HT-29 (cell line): ENCODE measurements around the gene TMEM232. TPM values are rescaled to one million over a fixed set of nuclear protein-coding genes. Genes with fewer than 3 reads are reported as not detected.
A peak's percentile ranks its signal among the peaks of the same experiment; 100 is the strongest.
"Not testable (repeated sequence)": the region's sequence is repeated elsewhere in the genome, so short reads cannot be mapped to it uniquely, and the experiment has no call there.

ENCODE experiments used
- DNase-seq: peaks from one replicate; pipeline ENCODE4 v3.0.0-alpha.2; 2015; ENCODE audit warnings: low spot score
- total RNA-seq: library from RNA; depleted of rRNA; stranded (reverse); fragments of >200 nt; shearing (Covaris generic); gene quantifications from 2 replicates; pipeline ENCODE4 v1.2.3, GENCODE V29; 2014; rRNA removed

TMEM232 gene
- total RNA-seq = 0.10 and 0.94 TPM in 2 replicates

GRCh38 chr5:110726249-110727024, at the start of gene TMEM232:
Gene TMEM232 (minus strand): TSS chr5:110726671. CDS start chr5:110667352, 59,319 bp downstream.
- DNase-seq = peak; percentile 88

- no peak for DNase-seq
These were observed 43.8 kb upstream of the TMEM232 start for GRCh38 chr5:110770286-110770685.

GRCh38 chr5:110769000-110769681, 42.7 kb upstream of the TMEM232 start:
- DNase-seq = no peak

DNA sequence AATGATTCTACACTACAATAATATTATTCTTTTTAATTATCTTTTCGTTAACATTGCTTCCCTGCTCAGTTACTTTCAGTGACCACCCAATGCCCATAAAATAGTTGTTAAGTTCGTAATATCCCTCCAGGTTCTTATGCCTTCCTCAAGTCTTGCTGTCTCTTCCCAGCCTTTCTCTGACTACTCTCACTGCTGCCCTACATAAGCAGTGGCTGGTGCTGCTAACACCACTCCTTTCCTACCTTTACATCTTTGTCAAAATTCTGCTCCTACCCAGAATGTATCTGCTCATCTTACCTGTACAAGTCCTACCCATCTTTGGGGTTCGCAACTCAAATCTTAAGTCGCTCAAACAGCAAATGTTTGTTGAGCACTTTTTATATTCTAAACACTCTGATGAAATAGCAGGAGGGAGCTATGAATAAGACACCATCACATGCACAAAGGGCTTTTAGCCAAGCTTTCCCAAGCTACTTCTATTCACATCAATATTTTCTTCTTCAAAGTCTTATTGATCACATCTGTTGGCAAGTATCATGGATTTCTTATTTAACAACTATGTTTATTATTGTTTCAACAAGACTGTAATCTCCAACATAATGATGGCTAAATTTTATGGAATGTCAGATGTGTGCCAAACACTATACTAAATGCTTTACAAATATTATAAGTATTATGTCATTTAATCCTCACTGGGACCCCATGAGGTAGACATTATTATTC, 41.8 kb upstream of the TMEM232 start:
- no peak for DNase-seq

GRCh38 chr5:110760158-110760557, 33.7 kb upstream of the TMEM232 start:
- DNase-seq = no peak

DNA sequence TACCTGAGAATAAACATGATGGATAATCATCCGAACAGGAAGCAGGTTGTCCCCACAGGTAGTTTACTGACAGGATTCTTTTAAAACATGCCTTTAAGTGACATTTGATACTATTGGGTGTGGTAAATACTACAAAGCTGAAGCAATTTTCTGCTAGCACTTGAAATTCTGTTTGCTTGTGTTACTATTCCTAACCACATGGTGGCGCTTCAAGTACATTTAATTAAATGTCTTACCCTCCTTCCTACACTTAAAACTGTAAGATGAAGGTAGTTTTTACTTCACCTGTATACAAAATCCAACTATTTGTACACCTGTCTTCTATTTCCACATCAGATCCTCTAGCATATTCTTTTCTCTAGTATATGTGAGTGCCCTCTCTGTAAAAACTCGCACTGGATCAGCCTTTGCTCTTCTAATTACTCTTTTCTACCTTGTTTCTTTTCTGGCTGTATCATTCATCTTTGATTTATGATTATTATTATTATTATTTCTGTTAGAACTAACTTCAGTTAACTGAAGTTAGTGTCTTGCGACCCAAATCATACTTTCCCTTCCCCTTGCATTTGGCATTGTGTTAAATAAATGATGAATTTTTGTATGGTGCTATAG, 30.8 kb upstream of the TMEM232 start:
- DNase-seq = peak; percentile 79

- no peak for DNase-seq
These were observed 27.7 kb upstream of the TMEM232 start for GRCh38 chr5:110754181-110754580.

DNA sequence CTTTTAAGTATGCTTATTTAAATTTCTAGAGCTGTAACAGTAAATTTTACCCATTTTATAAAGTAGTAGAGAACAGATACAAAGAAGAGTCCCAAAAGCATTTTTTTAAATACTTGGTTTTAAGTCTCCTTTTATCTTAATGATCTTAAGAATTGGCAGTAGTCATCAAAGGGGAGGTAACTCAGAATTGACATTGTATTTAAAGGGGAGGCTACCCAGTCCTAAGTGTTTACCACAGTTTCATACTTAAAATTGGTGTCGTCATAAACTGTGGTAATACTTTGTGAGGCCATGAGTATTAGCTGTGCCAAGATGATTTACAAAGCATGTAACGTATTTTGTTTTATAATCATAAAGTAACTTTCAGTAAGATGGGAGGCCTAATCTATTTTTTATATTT, 27.1 kb upstream of the TMEM232 start:
- DNase-seq = no peak

DNA sequence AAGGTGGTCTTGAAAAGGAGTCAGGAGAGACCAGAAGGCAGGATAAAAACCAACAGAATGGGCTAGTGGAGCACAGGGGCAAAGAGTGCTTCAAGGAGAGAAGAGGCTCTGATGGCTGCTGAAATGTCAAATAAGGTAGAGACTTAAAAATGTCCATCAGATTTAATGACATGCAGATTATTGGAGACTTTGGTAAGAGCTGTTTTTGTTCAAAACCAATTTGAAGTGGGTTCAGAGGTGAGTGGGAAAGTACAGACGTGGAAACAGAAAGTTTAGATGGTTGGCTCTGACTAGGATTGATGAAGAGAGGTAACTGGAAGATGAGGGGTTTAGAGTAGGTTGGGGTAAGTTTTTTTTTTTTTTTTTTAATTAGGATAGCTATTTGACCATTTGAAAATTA, 26.5 kb upstream of the TMEM232 start:
- DNase-seq = no peak

DNA sequence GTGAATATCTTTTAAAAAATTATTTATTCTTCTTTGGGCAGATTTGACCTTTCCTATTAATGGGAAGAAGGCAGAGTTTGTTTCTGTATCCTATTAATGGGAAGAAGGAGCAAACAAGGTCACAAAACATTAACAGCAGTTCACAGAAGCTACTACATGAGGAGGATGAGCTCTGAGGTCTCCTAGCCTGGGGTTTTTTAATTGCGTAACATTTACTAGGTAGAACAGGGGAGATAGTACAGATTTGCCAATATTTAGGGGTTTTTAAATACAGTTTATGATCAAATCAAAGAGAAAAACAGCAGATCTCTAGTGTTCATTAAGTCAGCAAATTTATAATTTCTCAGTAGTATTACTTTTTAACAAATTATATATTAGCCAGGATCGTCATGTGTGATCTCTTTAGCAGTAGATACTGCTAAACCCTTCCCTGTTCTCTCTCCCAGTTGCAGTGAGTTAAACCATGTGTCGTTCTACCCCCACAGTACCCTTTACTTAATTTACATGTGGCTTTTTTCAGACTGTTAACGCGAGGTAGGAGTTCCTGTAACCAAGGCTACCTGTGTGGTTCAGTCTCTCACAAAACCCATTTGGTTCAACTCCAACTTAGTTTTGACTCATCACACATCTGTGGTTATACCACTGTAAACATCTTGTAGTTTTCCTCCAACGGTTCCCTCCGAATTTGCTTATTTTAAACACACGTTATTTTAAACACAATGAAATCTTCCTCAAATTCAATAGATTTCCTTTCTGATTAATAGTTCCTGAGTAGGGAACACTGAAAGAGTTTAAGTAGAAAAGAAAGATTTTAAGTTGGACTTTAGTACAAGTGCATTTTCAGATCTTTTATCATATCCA, 25.7 kb upstream of the TMEM232 start:
- no peak for DNase-seq

DNA sequence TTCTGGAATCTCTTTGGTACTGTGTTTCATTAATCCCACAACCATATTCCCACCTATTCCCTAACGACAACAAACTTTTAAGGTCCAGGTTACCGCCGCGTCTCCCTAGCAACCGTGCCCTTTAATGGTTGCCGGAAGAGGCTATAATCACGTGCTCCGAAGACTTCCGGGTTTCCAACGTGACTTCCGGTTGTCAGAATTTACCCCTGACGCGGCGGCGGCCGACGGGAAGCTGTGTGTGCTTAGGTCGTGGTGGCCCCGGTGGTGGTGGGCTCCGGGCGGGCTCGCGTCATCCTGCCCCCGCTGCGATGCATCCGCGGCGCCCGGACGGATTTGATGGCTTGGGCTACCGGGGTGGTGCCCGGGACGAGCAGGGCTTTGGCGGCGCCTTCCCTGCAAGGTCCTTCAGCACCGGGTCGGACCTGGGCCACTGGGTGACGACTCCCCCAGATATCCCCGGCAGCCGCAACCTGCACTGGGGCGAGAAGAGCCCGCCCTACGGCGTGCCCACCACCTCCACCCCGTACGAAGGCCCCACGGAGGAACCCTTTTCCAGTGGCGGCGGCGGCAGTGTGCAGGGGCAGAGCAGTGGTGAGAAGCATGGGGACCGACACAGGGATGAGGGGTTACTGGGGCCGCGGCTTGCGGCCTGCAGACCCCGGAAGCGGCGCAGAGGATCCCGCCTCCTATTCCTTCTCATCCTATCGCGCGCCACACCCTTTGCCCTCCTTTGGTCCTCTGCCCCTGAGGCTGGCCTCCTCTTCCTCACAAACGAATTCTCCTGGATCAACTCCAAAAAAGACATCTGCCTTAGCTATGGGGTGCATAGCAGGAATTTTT, 12.6 kb upstream of the TMEM232 start, which contains the start of gene SLC25A46:
TSS of gene SLC25A46 (plus strand) at position 196 of the 840 bp plus-strand sequence. CDS start at position 309, 113 bp downstream.
- peak; percentile 88 for DNase-seq

DNA sequence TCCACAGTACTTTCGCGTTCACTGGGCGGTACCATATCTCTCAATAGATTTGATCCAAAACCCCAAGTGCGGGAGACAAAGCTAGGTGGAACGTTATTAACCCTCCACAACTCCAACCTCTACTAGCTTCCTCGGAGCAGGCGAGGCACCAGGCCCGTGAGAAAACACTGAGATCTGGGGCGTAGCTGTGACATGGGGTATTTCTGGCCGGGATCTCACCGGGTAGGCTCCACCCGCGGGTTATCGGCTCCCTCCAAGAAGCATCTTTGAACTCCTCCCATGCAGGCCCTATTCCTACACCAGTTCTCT, 12.0 kb upstream of the TMEM232 start:
- DNase-seq = no peak

GRCh38 chr5:110736753-110737152, 10.3 kb upstream of the TMEM232 start:
- peak; percentile 37 for DNase-seq

DNA sequence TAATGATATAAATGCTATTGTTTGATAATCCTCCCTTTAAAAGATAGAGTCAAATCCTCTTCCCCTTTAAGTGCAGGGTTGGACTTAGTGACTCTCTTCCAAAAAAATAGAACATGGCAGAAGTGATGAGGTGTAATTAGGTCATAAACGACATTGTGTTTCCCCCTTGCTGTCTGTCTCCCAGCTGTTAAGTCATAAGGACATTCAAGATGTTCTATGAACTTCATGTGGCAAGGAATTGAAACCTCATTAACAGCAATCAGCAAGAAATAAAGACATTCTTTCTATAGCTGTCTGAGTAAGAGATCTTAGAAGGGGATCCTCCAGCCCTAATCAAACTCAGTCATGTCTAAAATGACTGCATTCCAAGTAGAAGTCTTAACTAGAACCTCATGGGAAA, 9.1 kb upstream of the TMEM232 start:
- no peak for DNase-seq

- no peak for DNase-seq
These were observed 7.6 kb upstream of the TMEM232 start for GRCh38 chr5:110734101-110734500.

- not testable (repeated sequence) for DNase-seq
These were observed 5.0 kb upstream of the TMEM232 start for GRCh38 chr5:110731499-110731898.

DNA sequence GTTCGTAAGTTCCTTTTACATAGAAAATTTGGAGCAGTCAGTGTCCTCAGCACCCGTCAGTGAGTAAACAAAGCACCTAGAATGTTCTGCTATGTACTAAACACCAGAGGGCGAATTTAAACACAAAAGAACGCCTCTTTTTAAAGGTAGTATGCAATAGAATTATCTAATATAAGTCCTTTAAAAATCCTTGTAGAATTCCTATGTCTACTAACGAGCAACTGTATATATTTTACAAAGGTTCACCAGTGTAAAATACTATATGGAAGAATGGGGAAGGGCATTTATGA, 499 bp upstream of the TMEM232 start:
- DNase-seq = no peak

GRCh38 chr5:110718311-110718710, 8.2 kb downstream of the TMEM232 start:
- DNase-seq = no peak

- DNase-seq = no peak
These were observed 9.9 kb downstream of the TMEM232 start for GRCh38 chr5:110716247-110717245.
